GM23338 (cell line): ENCODE measurements around the gene TNFSF8. TPM values are rescaled to one million over a fixed set of nuclear protein-coding genes. Genes with fewer than 3 reads are reported as not detected.

Experiments used
- ATAC-seq: fragments of 200-7000 bp; cut with Tn5 transposase; 3 replicates; pipeline ENCODE4 v1.9.1; 2020
- DNase-seq: peaks from one replicate; pipeline ENCODE4 v3.0.0-alpha.2; 2015; ENCODE audit warnings: low spot score
- H2AFZ ChIP-seq: fragments of 200-600 bp; sonication (generic); 2 replicates; pipeline ENCODE4 v1.8.0; 2016; ENCODE audit warnings: antibody characterized with exemption, mild to moderate bottlenecking, moderate library complexity
- H3F3A ChIP-seq: fragments of 200-600 bp; sonication (generic); replicated peaks from 2 replicates; pipeline ENCODE4 v1.8.0; 2017; ENCODE audit warnings: antibody characterized with exemption, mixed run types, low read depth
- H3K27ac ChIP-seq: fragments of 200-600 bp; sonication (generic); 2 replicates; pipeline ENCODE4 v1.6.1; 2016; ENCODE audit warnings: low read depth
- H3K27me3 ChIP-seq: fragments of 200-600 bp; sonication (generic); 2 replicates; pipeline ENCODE4 v1.8.0; 2016; ENCODE audit warnings: mild to moderate bottlenecking, mixed run types, moderate library complexity; ENCODE audit not compliant: insufficient read depth
- H3K36me3 ChIP-seq: fragments of 200-600 bp; sonication (generic); 2 replicates; pipeline ENCODE4 v1.8.0; 2016; ENCODE audit warnings: mild to moderate bottlenecking; ENCODE audit not compliant: insufficient read depth
- H3K4me1 ChIP-seq: fragments of 200-600 bp; sonication (generic); 2 replicates; pipeline ENCODE4 v1.8.0; 2016; ENCODE audit warnings: mild to moderate bottlenecking, moderate library complexity; ENCODE audit not compliant: insufficient read depth
- H3K4me2 ChIP-seq: fragments of 200-600 bp; sonication (generic); 2 replicates; pipeline ENCODE4 v1.7.1; 2017; ENCODE audit warnings: mixed run types
- H3K4me3 ChIP-seq: fragments of 200-600 bp; sonication (generic); 2 replicates; pipeline ENCODE4 v1.6.1; 2016; ENCODE audit warnings: mixed run types
- H3K79me2 ChIP-seq: fragments of 200-600 bp; sonication (generic); replicated peaks from 2 replicates; pipeline ENCODE4 v1.8.0; 2017; ENCODE audit warnings: mild to moderate bottlenecking; ENCODE audit not compliant: insufficient read depth
- H3K9me2 ChIP-seq: fragments of 200-600 bp; sonication (generic); 2 replicates; pipeline ENCODE4 v1.8.0; 2017; ENCODE audit not compliant: insufficient read depth
- H4K20me1 ChIP-seq: fragments of 200-600 bp; sonication (generic); replicated peaks from 2 replicates; pipeline ENCODE4 v1.8.0; 2017; ENCODE audit warnings: mild to moderate bottlenecking; ENCODE audit not compliant: insufficient read depth
- H3K27ac Mint-ChIP-seq: 2 replicates; pipeline ENCODE4 v1.8.0; 2020; ENCODE audit warnings: inconsistent platforms, mild to moderate bottlenecking, moderate library complexity, mixed read lengths
- H3K27me3 Mint-ChIP-seq: 3 replicates; pipeline ENCODE4 v1.8.0; 2022; ENCODE audit warnings: low read depth, mild to moderate bottlenecking, moderate library complexity, mixed read lengths, inconsistent platforms; ENCODE audit not compliant: insufficient read depth, poor library complexity
- H3K36me3 Mint-ChIP-seq: 3 replicates; pipeline ENCODE4 v1.8.0; 2021; ENCODE audit warnings: low read depth, mild to moderate bottlenecking, inconsistent platforms, moderate library complexity, mixed read lengths
- H3K4me1 Mint-ChIP-seq: 3 replicates; pipeline ENCODE4 v1.8.0; 2020; ENCODE audit warnings: mild to moderate bottlenecking, inconsistent platforms, mixed read lengths
- H3K4me3 Mint-ChIP-seq: 3 replicates; pipeline ENCODE4 v1.8.0; 2021; ENCODE audit warnings: moderate library complexity, mild to moderate bottlenecking, inconsistent platforms, mixed read lengths
- H3K9me3 Mint-ChIP-seq: 3 replicates; pipeline ENCODE4 v1.8.0; 2020; ENCODE audit warnings: moderate library complexity, mild to moderate bottlenecking, inconsistent platforms, mixed read lengths
- CREB1 ChIP-seq: fragments of 250-450 bp; sonication (Bioruptor Pico); IDR thresholded peaks from 2 replicates; pipeline ENCODE4 v1.5.0; 2020; ENCODE audit warnings: low read depth, mild to moderate bottlenecking, moderate library complexity
- CTCF ChIP-seq, 2 experiments: fragments of 200-600 bp in 1 of 2; sonication (generic) in 1 of 2; conservative IDR thresholded peaks; 2 replicates each; pipeline versions ENCODE4 v1.5.1 to v1.6.1; 2016 to 2017; ENCODE audit warnings: antibody characterized with exemption in 2 of 2, low read depth in 2 of 2, mild to moderate bottlenecking in 2 of 2, moderate library complexity in 1 of 2
- ETS1 ChIP-seq: IDR thresholded peaks from 2 replicates; pipeline ENCODE4 v1.6.1; 2016; ENCODE audit warnings: antibody characterized with exemption
- EZH2 ChIP-seq: fragments of 200-600 bp; sonication (generic); IDR thresholded peaks from one replicate; pipeline ENCODE4 v1.8.0; 2017; ENCODE audit warnings: antibody characterized with exemption, mild to moderate bottlenecking, low read depth; ENCODE audit not compliant: unreplicated experiment
- EZH2phosphoT487 ChIP-seq: fragments of 200-600 bp; sonication (generic); IDR thresholded peaks from one replicate; pipeline ENCODE4 v1.8.1; 2018; ENCODE audit warnings: antibody characterized with exemption; ENCODE audit not compliant: unreplicated experiment
- JUNB ChIP-seq: IDR thresholded peaks from one replicate; pipeline ENCODE4 v1.6.1; 2016; ENCODE audit warnings: antibody characterized with exemption; ENCODE audit not compliant: unreplicated experiment
- NANOG ChIP-seq: IDR thresholded peaks from 2 replicates; pipeline ENCODE4 v1.6.1; 2016; ENCODE audit warnings: antibody characterized with exemption, borderline replicate concordance
- POLR2AphosphoS5 ChIP-seq: IDR thresholded peaks from 2 replicates; pipeline ENCODE4 v1.6.1; 2016; ENCODE audit warnings: antibody characterized with exemption, low read depth
- ZNF114 ChIP-seq: fragments of 250-450 bp; sonication (Bioruptor Pico); IDR thresholded peaks from 2 replicates; pipeline ENCODE4 v1.5.0; 2020; ENCODE audit warnings: mild to moderate bottlenecking, moderate library complexity
- ZNF331 ChIP-seq: fragments of 250-450 bp; sonication (Bioruptor Pico); IDR thresholded peaks from 2 replicates; pipeline ENCODE4 v1.5.0; 2020; ENCODE audit warnings: low read depth, mild to moderate bottlenecking, moderate library complexity
- ZNF462 ChIP-seq: fragments of 250-450 bp; sonication (Bioruptor Pico); IDR thresholded peaks from 2 replicates; pipeline ENCODE4 v1.5.0; 2020; ENCODE audit warnings: mild to moderate bottlenecking, moderate library complexity
- polyA plus RNA-seq: library from polyadenylated mRNA; unstranded; fragments of >200 nt; fragmentation: Nextera tagmentation; extraction: Ambion mirVana; gene quantifications from 2 replicates; pipeline ENCODE4 v1.2.1, GENCODE V29; 2016
- total RNA-seq: library from RNA; depleted of rRNA; stranded (reverse); fragments of >200 nt; shearing (Covaris generic); gene quantifications from 2 replicates; pipeline ENCODE4 v1.2.3, GENCODE V29; 2014

Gene TNFSF8
- total and polyA plus RNA-seq, 2 experiments from 2014 or later, result not detected

GRCh38 chr9:114936581-114936980 is 6.2 kb upstream of the TNFSF8 start (continued):
- TF ChIP-seq ZNF462 (CRISPR knock-in tag), result no peak
- no peak for TF ChIP-seq EZH2phosphoT487
- no peak for TF ChIP-seq ZNF331
- TF ChIP-seq ETS1, result no peak
- no peak for TF ChIP-seq EZH2
- TF ChIP-seq POLR2AphosphoS5, result no peak
- TF ChIP-seq CREB1 (CRISPR knock-in tag), result no peak

GRCh38 chr9:114935119-114935518 is 4.7 kb upstream of the TNFSF8 start:
- ATAC-seq (no peak), DNase-seq (no peak)
- Histone ChIP-seq H4K20me1 (no peaks in the 10 kb centered on the region; the same call in none of the 2 replicates), H3K4me3 (no peak overlapping the region), H3K9me2 (no peaks in the 10 kb centered on the region), H3K4me2 (no peak overlapping the region), H3K36me3 (no peaks in the 10 kb centered on the region), H3K27ac (no peak overlapping the region), H2AFZ (no peak overlapping the region), H3F3A (no peaks in the 10 kb centered on the region), H3K79me2 (no peaks in the 10 kb centered on the region), H3K4me1 (0 out of 2 replicates have a peak, but pooled peaks cover 7% of the 10 kb centered on the region), H3K27me3 (peaks cover 86% of the 10 kb centered on the region)
- H3K9me3 Mint-ChIP-seq, result no peaks in the 10 kb centered on the region
- TF ChIP-seq CTCF (conservative IDR thresholded peaks at IDR 0.05; ENCODE audit: low read depth in 2 of 2) (no peak), ZNF114 (CRISPR knock-in tag) (no peak), NANOG (no peak), EZH2phosphoT487 (no peak), EZH2 (no peak), ETS1 (no peak), JUNB (no peak), CREB1 (CRISPR knock-in tag) (no peak)
- no peak overlapping the region for H3K27ac Mint-ChIP-seq
- H3K36me3 Mint-ChIP-seq, result no peaks in the 10 kb centered on the region
- H3K27me3 Mint-ChIP-seq, result peaks cover 55% of the 10 kb centered on the region
- no peaks in the 10 kb centered on the region for H3K4me1 Mint-ChIP-seq
- H3K4me3 Mint-ChIP-seq, result no peak overlapping the region
